ENCODE results near the gene EPHA1.

Gene EPHA1

DNA sequence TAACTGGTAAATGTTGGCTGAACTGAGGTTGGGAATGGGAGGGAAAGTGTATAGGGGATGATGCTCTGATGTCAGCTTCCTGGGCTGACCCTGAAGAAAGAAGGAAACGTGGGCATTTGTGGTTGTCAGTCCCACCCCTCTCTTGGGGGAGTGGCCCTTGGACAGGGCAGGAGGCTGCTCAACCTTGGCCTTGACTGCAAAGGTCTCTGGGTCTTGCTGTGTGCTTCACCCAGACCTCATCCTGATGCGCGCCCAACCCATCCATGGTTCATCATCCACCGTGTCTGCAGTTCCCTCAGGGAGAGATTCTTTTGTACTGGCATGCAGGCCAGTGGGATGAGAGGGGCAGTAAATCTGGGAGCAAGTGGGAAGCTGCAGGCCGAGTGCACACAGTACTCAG is 32.3 kb downstream of the EPHA1 start:
- no peak overlapping the region for H3K27ac Mint-ChIP-seq
- no peak overlapping the region for H3K4me3 Mint-ChIP-seq

GRCh38 chr7:143375298-143376034 is 33.2 kb downstream of the EPHA1 start:
- H3K27ac Mint-ChIP-seq = no peak overlapping the region
- no peaks in the 10 kb centered on the region for H3K36me3 Mint-ChIP-seq (ENCODE audit: low read depth)
- H3K4me1 Mint-ChIP-seq = peaks cover 51% of the 10 kb centered on the region
- DNase-seq = no peak
- TF ChIP-seq, protein P1, sequence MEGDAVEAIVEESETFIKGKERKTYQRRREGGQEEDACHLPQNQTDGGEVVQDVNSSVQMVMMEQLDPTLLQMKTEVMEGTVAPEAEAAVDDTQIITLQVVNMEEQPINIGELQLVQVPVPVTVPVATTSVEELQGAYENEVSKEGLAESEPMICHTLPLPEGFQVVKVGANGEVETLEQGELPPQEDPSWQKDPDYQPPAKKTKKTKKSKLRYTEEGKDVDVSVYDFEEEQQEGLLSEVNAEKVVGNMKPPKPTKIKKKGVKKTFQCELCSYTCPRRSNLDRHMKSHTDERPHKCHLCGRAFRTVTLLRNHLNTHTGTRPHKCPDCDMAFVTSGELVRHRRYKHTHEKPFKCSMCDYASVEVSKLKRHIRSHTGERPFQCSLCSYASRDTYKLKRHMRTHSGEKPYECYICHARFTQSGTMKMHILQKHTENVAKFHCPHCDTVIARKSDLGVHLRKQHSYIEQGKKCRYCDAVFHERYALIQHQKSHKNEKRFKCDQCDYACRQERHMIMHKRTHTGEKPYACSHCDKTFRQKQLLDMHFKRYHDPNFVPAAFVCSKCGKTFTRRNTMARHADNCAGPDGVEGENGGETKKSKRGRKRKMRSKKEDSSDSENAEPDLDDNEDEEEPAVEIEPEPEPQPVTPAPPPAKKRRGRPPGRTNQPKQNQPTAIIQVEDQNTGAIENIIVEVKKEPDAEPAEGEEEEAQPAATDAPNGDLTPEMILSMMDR (IDR thresholded peaks at IDR 0.05) = no peak
- H3K27me3 Mint-ChIP-seq (ENCODE audit: low read depth, poor library complexity) = peaks cover 3% of the 10 kb centered on the region
- no peaks in the 10 kb centered on the region for H3K9me3 Mint-ChIP-seq
- no peak overlapping the region for H3K4me3 Mint-ChIP-seq

More for the DNA sequence above, 32.3 kb downstream of the EPHA1 start:
- no peaks in the 10 kb centered on the region for H3K9me3 Mint-ChIP-seq
- peaks cover 3% of the 10 kb centered on the region for H3K27me3 Mint-ChIP-seq (ENCODE audit: low read depth, poor library complexity)
- peaks cover 44% of the 10 kb centered on the region for H3K4me1 Mint-ChIP-seq
- DNase-seq = no peak
- TF ChIP-seq, protein P1 (IDR thresholded peaks at IDR 0.05) = no peak
- no peaks in the 10 kb centered on the region for H3K36me3 Mint-ChIP-seq (ENCODE audit: low read depth)

DNA sequence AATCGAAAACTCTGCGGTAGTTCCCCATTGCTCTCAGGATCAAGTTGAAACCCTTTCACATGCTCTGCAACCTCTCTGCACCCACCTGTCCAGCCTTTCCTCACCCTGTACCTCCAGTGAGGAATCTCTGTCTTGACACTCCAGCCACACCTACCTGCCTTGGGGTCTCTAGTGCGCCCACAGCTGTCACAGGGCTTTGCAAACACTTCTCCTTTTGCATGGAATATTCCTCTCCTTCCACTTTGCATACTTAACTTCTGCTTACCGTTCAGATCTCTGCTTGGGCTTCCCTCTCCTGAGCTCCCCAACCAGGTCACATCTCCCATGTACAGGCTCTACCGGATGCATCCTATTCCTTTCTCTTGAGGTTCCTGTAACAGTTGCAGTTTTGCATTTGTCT is 34.1 kb downstream of the EPHA1 start:
- TF ChIP-seq, protein P1 (IDR thresholded peaks at IDR 0.05) = no peak
- H3K4me1 Mint-ChIP-seq = peaks cover 54% of the 10 kb centered on the region
- DNase-seq = no peak
- no peaks in the 10 kb centered on the region for H3K36me3 Mint-ChIP-seq (ENCODE audit: low read depth)
- H3K27me3 Mint-ChIP-seq (ENCODE audit: low read depth, poor library complexity) = peaks cover 3% of the 10 kb centered on the region
- no peaks in the 10 kb centered on the region for H3K9me3 Mint-ChIP-seq
- no peak overlapping the region for H3K27ac Mint-ChIP-seq
- H3K4me3 Mint-ChIP-seq = no peak overlapping the region

- H3K9me3 Mint-ChIP-seq = no peaks in the 10 kb centered on the region
- DNase-seq = no peak
- H3K27me3 Mint-ChIP-seq (ENCODE audit: low read depth, poor library complexity) = peaks cover 8% of the 10 kb centered on the region
- H3K4me3 Mint-ChIP-seq = no peak overlapping the region
- H3K36me3 Mint-ChIP-seq (ENCODE audit: low read depth) = no peaks in the 10 kb centered on the region
- H3K27ac Mint-ChIP-seq = no peak overlapping the region
- H3K4me1 Mint-ChIP-seq = peaks cover 47% of the 10 kb centered on the region
- TF ChIP-seq, protein P1 (IDR thresholded peaks at IDR 0.05) = no peak
Observed at GRCh38 chr7:143373255-143373794, 35.3 kb downstream of the EPHA1 start.

DNA sequence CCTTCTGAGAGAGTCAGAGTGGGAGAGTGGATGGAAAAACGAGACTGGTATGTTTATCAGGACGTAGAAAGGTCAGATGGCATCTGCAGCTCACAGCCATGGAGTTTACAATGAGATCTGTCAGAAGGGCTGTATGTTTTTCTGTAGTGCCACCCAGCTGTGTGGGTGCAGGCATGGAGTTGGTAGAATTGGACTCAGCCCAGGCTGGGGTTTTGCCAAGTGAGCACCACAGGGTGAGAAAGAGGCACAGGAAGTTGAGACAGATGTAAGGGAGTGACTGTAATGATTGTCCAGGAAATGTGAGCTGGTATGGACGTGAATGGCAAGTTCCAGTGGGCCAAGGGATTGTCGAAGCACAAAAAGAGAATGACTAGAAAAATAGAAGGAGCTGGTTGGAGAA is 36.6 kb downstream of the EPHA1 start:
- Mint-ChIP-seq H3K4me1 (peaks cover 39% of the 10 kb centered on the region), H3K4me3 (no peak overlapping the region), H3K27me3 (ENCODE audit: low read depth, poor library complexity) (peaks cover 19% of the 10 kb centered on the region), H3K36me3 (ENCODE audit: low read depth) (no peaks in the 10 kb centered on the region), H3K27ac (no peak overlapping the region), H3K9me3 (no peaks in the 10 kb centered on the region)
- TF ChIP-seq, protein P1 (IDR thresholded peaks at IDR 0.05) = no peak
- no peak for DNase-seq

All from nephron progenitor cell (in vitro differentiated cells).